GM19193 (cell line): ENCODE data around the gene EDIL3.

Experiments used
- POLR2A ChIP-seq: IDR thresholded peaks from 4 replicates; pipeline ENCODE4 v1.6.1; 2011; ENCODE audit not compliant: insufficient read depth, insufficient read length; ENCODE audit errors: extremely low read depth

The EDIL3 gene

DNA sequence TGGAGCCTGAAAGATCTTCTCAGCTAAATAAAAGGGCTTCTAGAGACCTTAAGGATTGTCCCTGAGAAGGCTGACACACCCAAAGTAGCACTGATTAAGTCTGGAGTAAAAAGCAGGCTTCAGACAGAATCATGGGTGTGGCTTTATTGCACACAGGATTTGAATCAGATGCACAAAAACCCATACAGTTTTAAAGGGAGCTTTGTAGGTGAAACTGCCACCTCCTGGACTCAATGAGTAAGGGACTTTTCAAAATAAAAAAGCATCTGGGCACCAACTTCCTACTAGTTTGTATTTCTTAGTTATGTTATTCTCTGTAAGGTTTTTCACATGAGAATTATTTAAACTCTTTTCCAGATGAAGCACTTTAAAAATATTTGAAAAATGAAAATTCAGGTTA lies 129.4 kb downstream of the EDIL3 start:
- no peak for TF ChIP-seq POLR2A

DNA sequence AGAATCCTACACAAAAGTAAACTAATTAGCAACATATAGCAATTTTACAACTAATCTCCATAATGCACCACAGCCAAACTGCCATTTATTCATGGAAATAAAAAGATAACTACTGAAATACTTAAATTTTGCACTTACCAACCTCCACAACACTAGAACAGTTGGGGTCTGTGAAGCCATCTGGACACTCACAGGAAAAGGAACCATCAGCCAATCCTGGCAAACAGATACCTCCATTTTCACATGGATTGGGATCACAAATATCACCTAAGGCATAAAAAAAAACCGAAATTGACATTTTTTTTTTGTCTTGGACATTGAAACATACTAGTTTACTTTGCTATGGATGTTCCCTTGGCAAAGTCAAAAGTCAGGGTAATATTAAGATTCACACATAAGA lies 130.7 kb downstream of the EDIL3 start:
- no peak for TF ChIP-seq POLR2A

DNA sequence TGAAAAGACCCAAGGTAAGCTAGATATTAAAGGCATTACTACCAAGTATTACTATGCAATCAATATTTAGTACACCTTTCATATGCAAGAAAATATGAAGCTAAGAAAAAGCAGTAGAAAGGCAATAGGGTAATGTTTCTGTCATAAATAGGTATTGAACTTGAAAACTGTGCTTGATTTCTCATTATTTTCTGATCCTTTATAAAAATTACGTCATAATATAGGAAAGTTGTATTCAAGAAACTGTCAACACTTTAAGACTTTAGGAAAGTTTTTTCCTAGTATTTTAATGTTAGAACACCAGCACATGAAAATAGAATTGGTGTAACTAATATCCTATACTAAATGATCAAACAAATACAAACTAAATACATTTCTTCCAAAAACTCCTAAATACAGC lies 133.2 kb downstream of the EDIL3 start:
- no peak for TF ChIP-seq POLR2A

DNA sequence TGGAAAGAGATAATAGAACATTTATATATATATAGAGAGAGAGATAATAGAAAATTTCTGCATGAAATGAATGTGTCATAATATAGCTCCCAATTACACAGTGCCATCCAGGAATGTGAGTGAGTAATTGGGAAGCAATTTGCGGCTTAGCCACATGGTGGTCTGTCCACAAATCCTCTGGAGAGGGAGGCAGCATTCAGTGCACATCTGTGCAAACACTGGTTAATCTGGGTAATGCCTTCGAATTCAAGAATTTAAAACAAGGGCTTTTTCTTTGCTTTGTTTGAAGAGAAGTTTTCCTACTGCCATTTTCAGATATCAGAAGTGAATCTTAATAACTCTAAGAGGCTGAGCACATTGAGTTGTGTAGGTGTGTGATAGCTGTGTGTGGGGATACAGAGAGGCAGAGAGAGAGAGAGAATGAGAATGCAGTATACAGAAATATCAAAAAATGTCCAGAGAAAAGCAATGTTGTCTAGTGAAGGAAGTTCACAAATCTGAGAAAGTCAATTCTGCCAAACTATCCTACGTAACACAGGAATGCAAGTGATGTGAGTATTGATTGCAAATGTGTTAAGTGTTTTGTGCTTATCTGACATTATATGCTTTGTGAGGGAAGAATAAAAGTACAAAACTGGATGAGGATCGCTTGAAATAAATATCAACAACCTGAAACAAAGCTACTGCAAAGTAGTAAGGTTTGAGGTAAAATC lies 134.6 kb downstream of the EDIL3 start:
- TF ChIP-seq POLR2A, result no peak

DNA sequence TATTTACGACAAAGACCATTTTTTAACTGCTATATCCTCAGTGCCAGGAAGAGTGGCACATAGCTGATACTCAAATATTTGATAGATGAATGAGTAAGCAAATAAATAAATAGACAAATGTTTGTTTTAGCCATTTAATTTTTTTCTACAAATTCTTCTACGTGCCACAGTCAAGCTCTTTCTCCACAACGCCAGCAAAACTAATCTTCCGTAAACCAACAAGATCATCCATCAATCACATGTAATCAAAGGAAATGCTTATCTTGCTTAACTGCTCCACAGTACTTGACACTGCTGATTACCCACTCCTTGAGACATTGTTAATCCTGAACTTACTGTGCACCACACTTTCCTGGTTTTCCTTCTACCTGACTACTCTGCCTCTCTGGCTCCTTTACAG lies 136.7 kb downstream of the EDIL3 start:
- TF ChIP-seq POLR2A, result no peak

DNA sequence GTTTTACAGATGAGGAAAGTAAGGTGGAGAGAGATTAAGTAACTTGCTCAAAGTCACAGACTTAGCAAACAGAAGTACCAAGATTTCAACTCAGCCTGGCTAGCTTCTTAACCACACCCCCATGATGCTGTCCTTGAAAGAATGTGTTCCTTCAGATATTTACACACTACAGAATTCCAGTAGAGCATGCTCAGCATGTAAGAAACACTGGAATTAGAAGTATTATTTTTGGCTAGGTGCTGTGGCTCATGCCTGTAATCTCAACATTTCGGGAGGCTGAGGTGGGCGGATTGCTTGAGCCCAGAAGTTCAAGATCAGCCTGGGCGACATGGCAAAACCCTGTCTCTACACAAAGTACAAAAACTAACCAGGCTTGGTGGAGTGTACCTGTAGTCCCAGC lies 142.4 kb downstream of the EDIL3 start:
- TF ChIP-seq POLR2A, result no peak

DNA sequence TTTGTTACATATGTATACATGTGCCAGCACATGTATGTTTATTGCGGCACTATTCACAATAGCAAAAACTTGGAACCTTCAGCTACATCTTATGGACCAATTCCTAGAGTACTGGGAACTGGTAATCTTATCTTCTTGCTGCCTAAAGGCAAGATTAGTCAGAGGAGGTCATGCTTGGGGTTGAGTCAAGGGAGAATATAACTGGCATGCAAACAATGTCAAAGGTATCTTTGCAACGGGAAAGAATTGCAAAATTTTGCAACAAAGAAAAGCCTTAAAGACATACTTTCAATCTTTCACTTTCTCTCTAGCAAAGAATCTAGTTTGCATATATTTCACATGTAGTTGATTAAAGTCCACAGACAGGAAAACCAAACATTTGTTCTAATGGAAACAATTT lies 145.2 kb downstream of the EDIL3 start:
- no peak for TF ChIP-seq POLR2A

DNA sequence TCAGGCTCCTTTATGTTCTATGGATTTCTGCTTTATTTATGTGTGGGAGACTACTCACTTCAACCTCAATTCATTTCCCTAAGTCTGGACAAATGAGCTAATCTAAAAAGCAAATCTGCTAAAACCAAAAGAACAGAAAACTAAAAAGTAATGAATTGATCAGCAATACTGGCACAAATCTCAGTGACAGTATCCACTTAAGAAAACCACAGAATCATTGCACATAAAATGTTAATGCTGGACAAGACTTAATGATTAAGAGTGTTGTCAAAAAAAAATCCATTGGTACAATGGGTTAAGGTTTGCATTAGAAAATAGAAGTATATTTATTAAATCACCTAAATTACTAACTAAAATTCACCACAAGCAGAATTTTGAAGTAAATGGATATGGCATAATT lies 147.6 kb downstream of the EDIL3 start:
- TF ChIP-seq POLR2A, result no peak

DNA sequence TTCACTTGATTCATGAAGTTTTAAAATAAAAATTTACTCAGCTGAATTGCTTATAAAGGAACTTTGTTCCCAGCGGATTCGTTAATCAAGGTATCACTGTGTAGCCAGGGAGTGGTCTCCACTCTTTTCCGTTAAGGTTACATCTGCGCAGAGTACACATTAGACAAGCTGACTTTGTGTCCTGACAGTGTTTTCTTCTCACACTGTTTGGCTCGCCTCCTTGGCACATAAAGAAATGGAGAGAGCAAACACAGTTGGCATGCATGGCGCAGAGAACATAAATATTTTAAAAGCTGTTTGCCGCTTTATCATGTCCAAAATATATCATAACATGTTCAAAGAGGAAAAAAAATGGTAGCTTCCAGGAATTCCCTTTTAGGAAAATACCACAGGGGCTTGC lies 153.2 kb downstream of the EDIL3 start:
- TF ChIP-seq POLR2A, result no peak

DNA sequence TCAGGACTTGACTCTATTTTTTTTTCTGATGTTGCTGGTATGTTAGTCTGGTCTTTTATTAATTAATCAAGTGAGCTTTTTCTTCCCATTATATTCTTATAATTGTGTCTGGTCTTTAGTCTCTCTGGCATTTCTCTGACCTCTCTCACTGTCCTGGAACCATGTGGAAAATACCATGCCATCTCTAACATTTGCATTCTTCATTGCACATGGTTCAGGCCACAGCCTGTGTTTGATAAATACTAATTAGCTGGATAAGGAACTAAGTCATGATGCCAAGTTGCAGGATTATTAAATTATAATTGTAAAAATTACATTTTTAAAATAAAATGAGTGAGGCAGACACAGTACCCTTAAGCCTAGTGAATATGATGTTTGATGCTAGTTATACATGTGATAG lies 155.6 kb downstream of the EDIL3 start:
- no peak for TF ChIP-seq POLR2A

DNA sequence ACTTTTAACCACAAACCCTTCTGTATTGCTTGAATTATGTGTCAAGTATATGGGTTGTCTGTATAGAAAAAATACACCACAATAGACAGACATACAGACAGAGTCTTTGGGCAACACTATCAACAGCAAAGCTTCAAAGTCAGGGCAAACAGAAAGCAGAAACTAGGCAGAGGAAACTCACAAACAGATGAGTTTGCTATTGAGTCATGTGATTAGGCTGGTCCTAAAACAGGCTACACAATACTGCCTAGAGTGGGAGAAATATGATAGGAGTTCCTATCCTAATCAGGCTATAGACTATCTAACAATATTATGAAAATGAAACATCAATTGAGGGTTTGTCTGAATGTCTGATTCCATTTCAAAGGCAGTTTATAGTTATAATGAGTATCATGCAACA lies 156.4 kb downstream of the EDIL3 start:
- TF ChIP-seq POLR2A, result no peak

DNA sequence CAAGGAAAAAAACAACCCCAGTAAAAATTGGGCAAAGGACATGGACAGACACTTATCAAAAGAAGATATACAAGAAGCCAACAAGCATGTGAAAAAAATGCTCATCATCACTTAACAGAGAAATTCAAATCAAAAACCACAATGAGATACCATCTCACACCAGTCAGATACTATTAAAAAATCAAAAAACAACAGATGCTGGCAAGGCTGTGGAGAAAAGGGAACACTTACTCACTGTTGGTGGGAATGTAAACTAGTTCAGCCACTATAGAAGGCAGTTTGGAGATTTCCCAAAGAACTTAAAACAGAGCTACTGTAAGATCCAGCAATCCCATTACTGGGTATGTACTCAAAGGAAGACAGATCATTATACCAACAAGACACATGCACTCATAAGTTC lies 157.4 kb downstream of the EDIL3 start:
- TF ChIP-seq POLR2A, result no peak

DNA sequence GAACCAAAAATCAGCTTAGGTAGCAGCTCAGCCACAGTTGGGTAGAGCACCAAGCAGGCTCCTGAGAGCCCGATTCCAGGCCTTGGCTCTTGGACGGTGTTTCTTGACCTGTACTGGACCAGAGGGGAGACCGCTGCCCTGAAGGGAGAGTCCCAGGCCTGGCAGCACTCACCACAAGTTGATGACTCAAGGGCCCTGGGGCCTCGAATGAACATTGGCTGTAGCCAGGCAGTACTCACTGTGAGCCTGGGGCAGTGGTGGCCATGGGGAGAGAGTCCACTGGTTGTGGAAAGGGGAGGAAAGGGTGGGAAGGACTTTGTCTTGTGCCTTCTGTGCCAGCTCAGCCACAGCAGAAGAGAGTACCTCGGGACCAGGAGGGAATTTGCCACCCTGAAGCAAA lies 166.1 kb downstream of the EDIL3 start:
- TF ChIP-seq POLR2A, result no peak

DNA sequence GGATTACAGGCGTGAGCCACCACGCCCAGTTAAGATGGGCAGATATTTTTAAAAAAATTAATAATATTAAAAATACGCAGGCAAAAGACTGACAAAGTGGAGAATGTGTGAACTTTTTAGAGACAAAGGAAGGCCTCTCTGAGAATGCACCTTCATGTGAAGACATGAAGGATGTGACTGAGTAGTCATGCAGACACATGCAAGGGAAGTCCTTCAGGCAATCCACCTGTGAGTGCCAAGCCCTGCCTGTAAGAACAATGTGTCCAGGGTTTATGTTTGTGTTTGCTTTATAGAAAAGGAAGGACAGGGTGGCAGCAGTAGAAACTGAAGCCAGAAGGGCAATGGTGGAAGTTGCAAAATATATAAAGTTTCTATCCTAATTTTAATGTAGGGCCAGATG lies 169.2 kb downstream of the EDIL3 start:
- TF ChIP-seq POLR2A, result no peak

DNA sequence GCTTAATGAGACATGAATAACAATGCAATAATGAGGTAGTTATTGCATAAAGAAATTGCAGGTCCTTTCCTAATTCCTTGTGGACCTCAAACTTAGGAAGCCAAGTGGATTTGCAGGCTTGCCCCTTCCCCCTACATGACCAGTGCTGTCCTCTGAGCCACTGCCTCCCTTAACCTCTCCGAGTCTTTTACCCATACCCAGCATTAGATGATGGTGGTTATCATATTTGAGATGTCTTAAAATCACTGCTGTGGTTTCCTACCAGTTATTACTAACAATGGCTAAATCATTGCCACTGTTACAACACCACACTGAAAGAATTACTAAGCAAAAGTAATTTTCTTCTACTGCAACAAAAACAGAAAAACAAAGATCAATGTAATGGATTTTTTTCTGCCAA lies 170.8 kb downstream of the EDIL3 start:
- TF ChIP-seq POLR2A, result no peak

DNA sequence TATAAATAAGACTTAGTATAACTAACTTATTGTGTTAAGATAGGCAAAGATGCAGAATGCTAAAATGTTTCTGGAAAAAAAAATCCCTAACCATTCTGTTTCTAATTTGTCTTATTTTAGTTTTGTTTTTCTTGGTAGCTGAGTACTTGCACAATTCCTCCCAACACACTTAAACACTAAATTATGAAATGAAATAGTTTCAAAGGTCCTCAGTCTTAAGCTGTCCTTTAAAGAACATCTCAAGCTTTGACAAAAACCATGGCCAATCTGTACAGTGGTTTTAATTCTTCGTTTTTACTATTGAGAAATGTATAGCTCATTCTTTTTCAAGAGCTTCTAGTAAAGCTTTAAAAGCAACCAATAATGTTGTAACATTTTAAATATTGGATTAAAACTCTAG lies 171.5 kb downstream of the EDIL3 start:
- no peak for TF ChIP-seq POLR2A

DNA sequence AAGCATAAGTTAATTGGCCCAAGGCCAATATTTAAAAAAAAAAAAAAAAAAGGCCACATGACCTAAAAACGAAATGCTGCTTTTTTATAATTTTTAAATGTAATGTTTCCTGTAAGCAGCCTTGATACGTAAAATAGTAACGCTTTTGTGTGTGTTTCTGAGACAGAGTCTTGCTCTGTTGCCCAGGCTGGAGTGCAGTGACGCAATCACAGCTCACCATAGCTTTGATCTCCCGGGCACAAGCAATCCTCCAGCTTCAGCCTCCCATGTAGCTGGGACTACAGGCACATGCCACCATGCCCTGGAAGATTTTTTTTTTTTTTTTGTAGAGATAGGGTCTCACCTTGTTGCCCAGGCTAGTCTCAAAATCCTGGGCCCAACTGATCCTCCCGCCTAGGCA lies 179.9 kb downstream of the EDIL3 start:
- TF ChIP-seq POLR2A, result no peak
